Psoas muscle (tissue), 8 donors: ENCODE measurements around the gene PDZD7. TPM values are rescaled to one million over a fixed set of nuclear protein-coding genes. Genes with fewer than 3 reads are reported as not detected.

Experiments used
- ATAC-seq, 4 donors: fragments of 200-7000 bp; cut with Tn5 transposase; one replicate each; pipeline ENCODE4 v1.9.1; 2020; ENCODE audit warnings: moderate library complexity in 3 of 4, mild to moderate bottlenecking in 2 of 4
- DNase-seq, 2 donors: peaks; one replicate each; pipeline ENCODE4 v3.0.0-alpha.2; 2020
- H3K27ac ChIP-seq: fragments of 200-600 bp; one replicate; pipeline ENCODE4 v1.8.0; 2022
- H3K27me3 ChIP-seq, 3 donors: fragments of 200-600 bp in 1 of 3; one replicate each; pipeline versions ENCODE4 v1.6.1 to v1.8.0; 2013 to 2022; ENCODE audit warnings: low read length in 2 of 3, mild to moderate bottlenecking in 2 of 3, moderate library complexity in 1 of 3; ENCODE audit not compliant: insufficient read depth in 3 of 3
- H3K36me3 ChIP-seq, 2 donors: fragments of 200-600 bp in 1 of 2; one replicate each; pipeline versions ENCODE4 v1.6.1 to v1.8.0; 2013 to 2022; ENCODE audit warnings: low read depth in 1 of 2, mild to moderate bottlenecking in 1 of 2, moderate library complexity in 1 of 2; ENCODE audit not compliant: insufficient read depth in 1 of 2
- H3K4me1 ChIP-seq: fragments of 200-600 bp; one replicate; pipeline ENCODE4 v1.8.0; 2022
- H3K4me3 ChIP-seq: fragments of 200-600 bp; one replicate; pipeline ENCODE4 v1.8.0; 2022; ENCODE audit warnings: mild to moderate bottlenecking
- H3K9me3 ChIP-seq: fragments of 200-600 bp; one replicate; pipeline ENCODE4 v1.8.0; 2022
- WGBS, 3 donors: extraction: QIAGEN DNeasy Blood & Tissue Kit; methylation state at CpG; one replicate each; pipeline versions ENCODE4 v1.1.6 to v1.1.7; 2013; 5-methylcytosine and 5-hydroxymethylcytosine counted together
- intact Hi-C, 2 donors: fragments of 100-400 bp; cut with DNase I; formaldehyde crosslinking; loops; one replicate each; pipeline versions ENCODE4 v1.11.0 to v1.14.2; 2022
- long read RNA-seq, 2 donors: library from polyadenylated mRNA; unstranded; transcript quantifications; one replicate each; pipeline ENCODE4 v2.0.0, GENCODE V29; 2021
- polyA plus RNA-seq, 3 donors: library from polyadenylated mRNA; stranded (reverse); fragments of 200-250 nt; gene quantifications; one replicate each; pipeline ENCODE4 v1.2.3, GENCODE V29; 2013
- total RNA-seq, 4 donors: library from RNA; stranded (reverse); fragmentation: NEBNext Ultra II Directional in 2 of 4; extraction: Animal tissue kit (Norgen Biotek cat#: 25700) in 2 of 4; gene quantifications; one replicate each; pipeline versions ENCODE4 v1.2.1 to v1.2.4, GENCODE V29; 2021 to 2023
- TF ChIP-seq, protein P1 (sequence below): fragments of 200-600 bp; IDR thresholded peaks from one replicate; pipeline ENCODE4 v1.8.0; 2022; ENCODE audit warnings: antibody characterized with exemption
- donor health status: healthy with polysubstance abuse.
- donor health status: DM: no; HTN: no; CAD: no; lungs with moderate emphysema.
- donor health status: Bipolar disorder and iron deficiency.
- donor health status: healthy.
- donor health status: DM: yes; HTN: yes; CAD: no.
- donor health status: DM: no; HTN: no; CAD: no.
- donor health status: DM: no; HTN: no; CAD: no.
- donor health status: DM: yes; HTN: yes; CAD: no.

The PDZD7 gene
- total RNA-seq: under 1 TPM in 2 of 4 donors, not detected in 2; 0.08 to 0.54 TPM
- under 1 TPM; 0.04 to 0.30 (median 0.06) TPM for polyA plus RNA-seq
- long read RNA-seq, donor 1: 0 reads
- long read RNA-seq, donor 2: 0 reads

DNA sequence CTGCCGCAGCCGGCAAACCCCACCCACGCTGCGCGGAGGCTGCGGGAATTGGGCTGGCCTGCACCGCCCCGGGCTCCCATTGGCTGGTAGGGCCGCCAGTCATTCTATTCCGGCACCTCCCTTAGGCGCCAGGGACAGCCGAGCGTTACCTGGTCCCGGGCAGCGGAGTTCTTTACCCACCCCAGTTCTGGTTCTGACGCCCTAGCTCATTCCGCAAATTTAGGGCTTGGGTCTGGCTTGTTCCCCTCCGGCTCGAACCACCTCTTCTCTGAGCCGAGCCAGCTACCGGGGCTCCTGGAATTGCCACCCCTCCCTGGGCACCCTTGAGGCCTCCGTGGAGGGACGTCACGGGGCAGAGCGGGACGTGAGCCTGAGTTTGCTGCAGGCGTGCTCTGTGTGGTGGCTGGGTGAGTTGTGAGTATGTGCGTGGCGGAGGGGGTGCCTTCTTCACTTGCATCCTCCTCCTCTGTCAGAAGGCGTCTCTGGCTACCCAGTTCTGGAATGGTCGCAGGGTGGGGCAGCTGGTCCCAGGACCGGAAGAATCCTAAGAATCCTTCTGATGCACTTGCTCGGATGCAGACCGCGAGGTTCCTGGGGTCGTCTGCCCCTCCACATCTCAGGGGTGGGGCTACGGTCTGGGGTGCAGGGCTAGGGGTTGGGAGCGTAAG, at the start of gene PDZD7, which contains the start of gene SFXN3:
TSS of gene PDZD7 (minus strand) at position 2 of the 668 bp plus-strand sequence. CDS start 910 bp downstream, outside the sequence.
TSS of gene SFXN3 (plus strand) at position 107 of the 668 bp plus-strand sequence. CDS start 3,461 bp downstream, outside the sequence.
- TF ChIP-seq, protein P1, sequence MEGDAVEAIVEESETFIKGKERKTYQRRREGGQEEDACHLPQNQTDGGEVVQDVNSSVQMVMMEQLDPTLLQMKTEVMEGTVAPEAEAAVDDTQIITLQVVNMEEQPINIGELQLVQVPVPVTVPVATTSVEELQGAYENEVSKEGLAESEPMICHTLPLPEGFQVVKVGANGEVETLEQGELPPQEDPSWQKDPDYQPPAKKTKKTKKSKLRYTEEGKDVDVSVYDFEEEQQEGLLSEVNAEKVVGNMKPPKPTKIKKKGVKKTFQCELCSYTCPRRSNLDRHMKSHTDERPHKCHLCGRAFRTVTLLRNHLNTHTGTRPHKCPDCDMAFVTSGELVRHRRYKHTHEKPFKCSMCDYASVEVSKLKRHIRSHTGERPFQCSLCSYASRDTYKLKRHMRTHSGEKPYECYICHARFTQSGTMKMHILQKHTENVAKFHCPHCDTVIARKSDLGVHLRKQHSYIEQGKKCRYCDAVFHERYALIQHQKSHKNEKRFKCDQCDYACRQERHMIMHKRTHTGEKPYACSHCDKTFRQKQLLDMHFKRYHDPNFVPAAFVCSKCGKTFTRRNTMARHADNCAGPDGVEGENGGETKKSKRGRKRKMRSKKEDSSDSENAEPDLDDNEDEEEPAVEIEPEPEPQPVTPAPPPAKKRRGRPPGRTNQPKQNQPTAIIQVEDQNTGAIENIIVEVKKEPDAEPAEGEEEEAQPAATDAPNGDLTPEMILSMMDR: no peak
- WGBS, 3 donors: 0 to 1% (median 0%) methylated on average over 36 to 38 of the region's 38 CpGs
- DNase-seq: peak; percentile 98
- H3K4me3 ChIP-seq: peak within 1 kb of the TSS; percentile 84
- intact Hi-C loops: no loop called here
- H3K9me3 ChIP-seq: no peaks in the 10 kb centered on the region
- peaks cover 0 to 18% of the 10 kb centered on the region in 2 donors for H3K36me3 ChIP-seq
- no peaks in the 10 kb centered on the region for H3K27me3 ChIP-seq
- peaks cover 16% of the 10 kb centered on the region for H3K4me1 ChIP-seq
- H3K27ac ChIP-seq: peak within 1 kb of the TSS; percentile 88
- ATAC-seq: peak; percentile 93 to 96 (median 94)

DNA sequence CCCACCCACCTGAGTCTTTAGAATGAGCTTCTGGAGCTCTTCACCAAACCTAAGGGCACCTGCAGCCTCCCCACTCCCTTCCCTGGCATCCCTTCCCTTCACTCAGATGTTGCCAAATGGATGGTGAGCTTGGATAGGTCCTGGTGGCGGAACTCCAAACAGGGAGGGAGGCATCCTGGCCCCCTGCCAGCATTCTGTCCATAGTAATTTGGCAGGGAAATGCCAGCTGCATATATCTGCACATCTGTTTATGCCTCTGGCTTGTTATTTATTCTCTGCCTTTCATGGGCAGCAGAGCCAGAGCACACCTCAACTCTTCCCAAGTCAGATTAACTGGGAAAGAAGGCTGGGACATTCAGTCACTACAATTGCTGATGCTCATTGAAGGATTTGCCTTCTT, 48.9 kb upstream of the PDZD7 start:
- no peak for DNase-seq
- ATAC-seq: no peak
- intact Hi-C loops: no loop called here
- Histone ChIP-seq H3K36me3 (no peaks in the 10 kb centered on the region), H3K27ac (no peak overlapping the region), H3K4me1 (no peaks in the 10 kb centered on the region), H3K9me3 (no peaks in the 10 kb centered on the region), H3K27me3 (peaks cover 0 to 78% (median 2%) of the 10 kb centered on the region in 3 donors), H3K4me3 (no peak overlapping the region)
- TF ChIP-seq, protein P1: no peak
- 25 to 67% (median 43%) methylated on average over 1 of the region's 1 CpG for whole genome bisulfite sequencing, 3 donors

DNA sequence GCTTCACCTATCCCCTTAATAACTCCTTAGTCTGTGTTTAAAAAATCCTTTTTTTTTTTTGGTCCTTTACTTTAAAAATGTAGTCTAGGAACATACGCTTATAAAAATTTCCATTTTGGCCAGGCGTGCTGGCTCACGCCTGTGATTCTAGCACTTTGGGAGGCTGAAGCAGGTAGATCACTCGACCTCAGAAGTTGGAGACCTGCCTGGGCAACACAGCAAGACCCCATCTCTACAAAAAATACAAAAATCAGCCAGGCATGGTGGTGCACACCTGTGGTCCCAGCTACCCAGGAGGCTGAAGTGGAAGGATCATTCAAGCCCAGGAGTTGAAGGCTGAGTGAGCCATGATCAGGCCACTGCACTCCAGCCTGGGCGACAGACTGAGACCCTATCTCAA, 45.7 kb upstream of the PDZD7 start:
- WGBS, 3 donors: 74 to 81% (median 77%) methylated on average over 5 of the region's 5 CpGs
- TF ChIP-seq, protein P1: no peak
- no peak overlapping the region for H3K4me3 ChIP-seq
- intact Hi-C loops: no loop called here
- H3K36me3 ChIP-seq: no peaks in the 10 kb centered on the region
- ATAC-seq: no peak
- H3K27ac ChIP-seq: no peak overlapping the region
- no peaks in the 10 kb centered on the region for H3K4me1 ChIP-seq
- peaks cover 0 to 82% (median 9%) of the 10 kb centered on the region in 3 donors for H3K27me3 ChIP-seq
- no peaks in the 10 kb centered on the region for H3K9me3 ChIP-seq
- DNase-seq: no peak

DNA sequence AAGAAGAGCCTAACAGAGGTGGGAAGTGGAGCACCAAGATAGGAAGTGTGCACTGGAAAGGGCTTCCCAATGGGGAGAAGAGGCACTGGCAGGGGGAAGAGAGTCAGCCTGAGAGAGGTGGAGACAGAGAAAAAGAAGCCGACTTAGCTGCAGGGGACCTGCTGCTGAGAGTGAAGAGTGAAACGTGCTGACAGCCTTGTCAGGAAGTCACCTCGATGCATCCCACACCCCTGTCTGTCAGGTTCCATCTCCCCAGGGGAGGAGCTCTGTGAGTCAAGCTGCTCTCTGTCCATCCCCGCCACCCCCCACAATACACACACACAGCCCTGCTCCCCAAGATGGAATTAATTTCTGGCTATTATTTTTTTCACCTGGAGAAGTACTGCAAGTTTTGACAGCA, 44.8 kb upstream of the PDZD7 start:
- peaks cover 0 to 83% (median 9%) of the 10 kb centered on the region in 3 donors for H3K27me3 ChIP-seq
- TF ChIP-seq, protein P1: no peak

More for the DNA sequence above, 44.8 kb upstream of the PDZD7 start:
- 2 to 23% (median 12%) methylated on average over 4 of the region's 4 CpGs for WGBS, 3 donors
- no peak overlapping the region for H3K4me3 ChIP-seq
- H3K36me3 ChIP-seq: no peaks in the 10 kb centered on the region
- no peaks in the 10 kb centered on the region for H3K9me3 ChIP-seq
- ATAC-seq: no peak
- no peak for DNase-seq
- H3K4me1 ChIP-seq: no peaks in the 10 kb centered on the region
- intact Hi-C loops: no loop called here
- H3K27ac ChIP-seq: no peak overlapping the region
